Colon (tissue), 2 donors: ENCODE measurements around the gene MPP2.
"Not testable (repeated sequence)": the region's sequence is repeated elsewhere in the genome, so short reads cannot be mapped to it uniquely, and the experiment has no call there.

ENCODE experiments used
- FAIRE-seq: peaks from 2 replicates; lab custom pipeline; 2012; peaks lifted over from hg19 to GRCh38; lab: Jason Lieb, UNC
- donor health status: control.
- donor health status: control.

Gene MPP2, protein sequence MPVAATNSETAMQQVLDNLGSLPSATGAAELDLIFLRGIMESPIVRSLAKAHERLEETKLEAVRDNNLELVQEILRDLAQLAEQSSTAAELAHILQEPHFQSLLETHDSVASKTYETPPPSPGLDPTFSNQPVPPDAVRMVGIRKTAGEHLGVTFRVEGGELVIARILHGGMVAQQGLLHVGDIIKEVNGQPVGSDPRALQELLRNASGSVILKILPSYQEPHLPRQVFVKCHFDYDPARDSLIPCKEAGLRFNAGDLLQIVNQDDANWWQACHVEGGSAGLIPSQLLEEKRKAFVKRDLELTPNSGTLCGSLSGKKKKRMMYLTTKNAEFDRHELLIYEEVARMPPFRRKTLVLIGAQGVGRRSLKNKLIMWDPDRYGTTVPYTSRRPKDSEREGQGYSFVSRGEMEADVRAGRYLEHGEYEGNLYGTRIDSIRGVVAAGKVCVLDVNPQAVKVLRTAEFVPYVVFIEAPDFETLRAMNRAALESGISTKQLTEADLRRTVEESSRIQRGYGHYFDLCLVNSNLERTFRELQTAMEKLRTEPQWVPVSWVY

GRCh38 chr17:43907425-43907981 is at the start of gene MPP2:
Gene MPP2 (minus strand): TSS chr17:43907536. CDS start chr17:43904460, 3,076 bp downstream.
- no peak for FAIRE-seq

DNA sequence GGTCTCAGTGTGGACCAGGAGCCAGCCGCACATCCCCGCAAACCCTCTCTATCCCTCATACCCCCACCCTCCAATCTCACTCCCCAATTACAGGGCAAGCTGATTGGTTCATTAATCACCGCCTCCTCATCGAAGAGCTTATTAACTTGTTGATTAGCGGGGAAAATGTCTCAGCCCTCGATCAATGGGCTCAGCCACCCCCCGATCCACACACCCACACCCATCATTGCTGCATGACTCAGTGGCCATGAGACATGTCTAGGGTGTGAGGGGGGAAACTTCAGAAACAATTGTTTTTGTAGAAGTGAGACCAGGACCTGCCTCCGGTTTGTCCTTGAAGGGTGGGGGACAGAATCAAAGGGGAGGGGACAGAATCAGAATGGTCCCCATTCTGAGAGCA is 48.9 kb upstream of the MPP2 start:
- FAIRE-seq, result no peak

GRCh38 chr17:43953746-43954145 is 46.4 kb upstream of the MPP2 start, which contains the start of gene PYY:
Gene PYY (minus strand): TSS chr17:43953940. CDS start chr17:43953483, 457 bp downstream.
- no peak for FAIRE-seq

- no peak for FAIRE-seq
These were observed 45.7 kb upstream of the MPP2 start for GRCh38 chr17:43952724-43953666.

DNA sequence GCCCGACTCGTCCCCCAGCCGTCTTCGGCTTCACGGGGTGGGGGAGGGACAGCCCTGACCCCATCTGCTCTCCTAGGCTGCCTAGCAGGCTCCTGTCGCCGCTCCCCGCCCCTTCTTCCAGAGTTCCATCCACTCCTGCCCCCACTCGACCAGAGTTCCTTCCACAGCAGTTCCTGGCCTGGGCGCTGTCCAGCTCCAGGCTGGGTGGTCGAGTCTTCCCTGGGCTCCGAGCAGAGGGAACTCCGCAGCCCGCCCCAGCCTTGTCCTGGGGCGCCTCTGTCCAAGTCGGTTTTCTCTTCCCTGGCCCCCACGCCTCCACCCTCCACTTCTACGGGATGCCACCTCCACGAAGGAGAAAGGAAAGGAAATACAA is 45.0 kb upstream of the MPP2 start:
- no peak for FAIRE-seq

DNA sequence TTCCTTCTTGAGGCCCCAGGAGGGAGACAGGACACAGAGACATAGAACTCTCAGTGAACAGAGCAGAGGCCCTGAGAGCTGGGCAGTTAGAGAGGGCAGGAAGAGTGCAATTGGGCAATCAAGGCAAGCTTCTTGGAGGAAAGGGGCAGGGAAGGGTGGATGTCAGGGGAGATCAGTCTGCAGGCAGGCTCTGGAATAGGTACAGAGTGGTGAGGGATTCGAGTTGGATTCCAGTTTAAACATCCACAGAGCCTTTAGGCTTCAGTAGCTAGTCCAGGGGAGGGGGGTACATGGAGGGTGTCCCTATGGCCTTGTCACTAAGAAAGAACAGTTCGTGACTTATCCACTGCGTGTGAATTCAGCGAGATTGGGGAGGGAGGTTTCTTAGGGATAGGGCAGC is 44.4 kb upstream of the MPP2 start:
- FAIRE-seq, result no peak

DNA sequence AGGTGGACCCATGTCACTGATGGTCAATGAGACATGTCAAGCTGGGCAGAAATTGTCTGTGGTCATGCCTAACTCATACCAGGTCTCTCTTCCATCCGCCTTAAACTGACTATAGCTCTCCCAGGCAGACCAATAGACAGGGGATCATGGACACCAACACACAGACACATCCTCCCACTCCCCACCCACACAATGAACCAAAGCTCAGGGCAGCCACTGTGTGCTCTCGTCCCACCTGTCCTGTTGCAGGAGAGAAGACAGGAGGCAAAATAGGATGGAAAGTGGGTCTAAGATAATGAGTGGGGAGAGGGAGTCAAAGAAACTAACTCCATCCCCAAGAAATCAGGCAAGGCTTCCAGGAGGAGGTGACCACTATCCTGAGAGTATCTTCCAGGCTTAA is 43.2 kb upstream of the MPP2 start:
- no peak for FAIRE-seq

- no peak for FAIRE-seq
These were observed 42.4 kb upstream of the MPP2 start for GRCh38 chr17:43949781-43950180.

GRCh38 chr17:43946781-43947180 is 39.4 kb upstream of the MPP2 start:
- no peak for FAIRE-seq

GRCh38 chr17:43945074-43945829 is 37.9 kb upstream of the MPP2 start:
- FAIRE-seq, result no peak

DNA sequence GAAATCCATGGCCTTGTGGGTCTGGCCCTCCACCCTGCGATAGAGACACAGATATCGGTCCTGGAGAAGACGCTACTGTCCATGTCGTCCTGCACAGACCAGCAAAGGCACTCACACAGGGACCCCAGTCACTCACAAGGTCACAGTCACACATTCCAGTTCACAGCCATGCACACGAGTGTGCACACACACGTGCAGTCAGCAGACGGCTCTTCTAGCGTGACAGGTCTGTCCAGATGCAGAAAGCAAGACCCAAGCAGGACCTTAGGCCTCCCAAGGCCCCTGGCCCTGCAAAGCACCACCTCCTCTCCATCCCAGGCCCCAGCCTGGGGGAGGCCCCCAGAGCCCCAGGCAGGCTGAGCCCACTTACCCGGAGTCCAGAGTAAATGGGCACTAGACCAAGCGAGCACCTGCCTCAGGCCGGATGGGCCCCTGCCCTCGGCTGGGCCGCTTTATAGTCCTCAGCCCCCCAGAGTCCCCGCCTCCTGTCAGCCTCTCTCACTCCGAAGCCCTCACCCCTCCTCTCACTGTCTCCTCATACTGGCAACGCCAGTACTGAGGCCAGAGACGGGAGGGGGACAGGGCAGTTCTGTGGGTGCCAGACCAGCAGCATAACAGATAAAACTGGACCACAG is 34.8 kb upstream of the MPP2 start, which contains the start of gene PPY:
Gene PPY, minus strand, starts transcription at position 426 of the 635 bp plus-strand sequence. CDS start 822 bp downstream, outside the sequence.
- no peak for FAIRE-seq

DNA sequence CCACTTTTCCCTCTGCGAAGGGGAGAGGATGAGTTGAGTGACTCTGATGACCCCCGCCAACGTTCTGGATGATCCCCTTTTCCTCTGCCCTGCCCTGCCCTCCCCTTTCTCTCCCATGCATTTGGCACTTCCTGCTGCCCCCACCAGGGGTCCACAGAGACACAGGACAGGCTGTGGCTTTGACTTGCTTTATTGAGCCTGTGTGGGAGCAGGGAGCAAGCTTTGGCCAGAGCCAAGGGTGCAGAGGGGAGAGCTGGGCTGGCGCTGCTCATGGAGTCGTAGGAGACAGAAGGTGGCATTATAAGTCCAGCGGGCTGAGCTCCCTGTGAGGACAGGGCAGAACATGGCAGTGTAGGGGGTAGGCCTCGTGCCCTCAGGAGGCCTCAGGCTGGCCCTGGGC is 33.3 kb upstream of the MPP2 start:
- FAIRE-seq, result no peak

- FAIRE-seq, result no peak
These were observed 32.5 kb upstream of the MPP2 start for GRCh38 chr17:43939886-43940285.

GRCh38 chr17:43939452-43939851 is 32.1 kb upstream of the MPP2 start:
- FAIRE-seq, result not testable (repeated sequence)

- no peak for FAIRE-seq
These were observed 31.5 kb upstream of the MPP2 start for GRCh38 chr17:43938838-43939182.

GRCh38 chr17:43936434-43936833 is 29.1 kb upstream of the MPP2 start:
- FAIRE-seq, result no peak

GRCh38 chr17:43935926-43936261 is 28.6 kb upstream of the MPP2 start:
- FAIRE-seq, result no peak

GRCh38 chr17:43935204-43935925 is 28.0 kb upstream of the MPP2 start:
- no peak for FAIRE-seq

GRCh38 chr17:43932923-43933322 is 25.6 kb upstream of the MPP2 start:
- FAIRE-seq, result no peak

DNA sequence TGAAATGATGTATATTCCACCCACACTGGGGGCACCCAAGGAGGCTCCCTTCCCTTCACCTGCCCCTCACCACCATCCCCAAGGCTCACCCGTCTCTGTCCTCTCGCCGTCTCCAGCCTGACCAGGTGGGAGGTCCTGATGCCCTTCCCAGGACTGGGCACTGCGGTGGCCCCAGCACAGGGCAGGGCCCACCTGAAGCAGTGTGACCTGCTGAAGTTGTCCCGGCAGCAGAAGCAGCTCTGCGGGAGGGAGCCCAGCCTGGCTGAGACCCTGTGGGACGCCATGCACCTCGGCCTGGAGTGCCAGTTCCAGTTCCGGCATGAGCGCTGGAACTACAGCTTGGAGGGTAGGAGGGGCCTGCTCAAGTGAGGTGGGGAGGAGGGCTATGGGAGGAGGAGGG is 25.0 kb upstream of the MPP2 start:
- FAIRE-seq, result no peak
